SK-N-SH (cell line): ENCODE data around the gene TCAF1. TPM values are rescaled to one million over a fixed set of nuclear protein-coding genes. Genes with fewer than 3 reads are reported as not detected.

Experiments used
- CTCF ChIA-PET: fragments of 300-600, 350-600 bp; formaldehyde crosslinking; extraction: SDS; loops from one replicate; lab custom pipeline; 2021; lab: Yijun Ruan, JAX
- POLR2A ChIA-PET: fragments of 350-600 bp; sonication (Branson Sonifier 250); formaldehyde crosslinking; extraction: SDS; loops from one replicate; lab custom pipeline; 2020; ENCODE audit warnings: antibody characterized with exemption, inconsistent platforms; lab: Yijun Ruan, JAX
- DNase-seq: peaks from one replicate; pipeline ENCODE4 v3.0.0; 2012
- H2AFZ ChIP-seq: fragments of 200-600 bp; sonication (generic); 2 replicates; pipeline ENCODE4 v1.8.1; 2016; ENCODE audit warnings: antibody characterized with exemption, mild to moderate bottlenecking, low read depth
- H3F3A ChIP-seq: fragments of 200-600 bp; sonication (generic); replicated peaks from 2 replicates; pipeline ENCODE3; 2016; ENCODE audit warnings: antibody characterized with exemption, mild to moderate bottlenecking; ENCODE audit not compliant: insufficient read depth
- H3K27ac ChIP-seq, 2 experiments: fragments of 200-500 bp in 1 of 2; fragments of 200-600 bp in 1 of 2; sonication (Bioruptor generic) in 1 of 2; sonication (generic), shearing (Covaris generic) in 1 of 2; 2 replicates each; pipeline versions ENCODE4 v1.5.1 to v1.6.1; 2014 to 2016; ENCODE audit warnings: low read depth in 2 of 2, inconsistent platforms in 1 of 2, low read length in 1 of 2, mild to moderate bottlenecking in 1 of 2, mixed read lengths in 1 of 2
- H3K27me3 ChIP-seq: fragments of 200-600 bp; sonication (generic), shearing (Covaris generic); 2 replicates; pipeline ENCODE4 v1.6.1; 2016; ENCODE audit warnings: mixed run types; ENCODE audit not compliant: insufficient read depth
- H3K36me3 ChIP-seq, 2 experiments: fragments of 200-500 bp in 1 of 2; fragments of 200-600 bp in 1 of 2; sonication (Bioruptor generic) in 1 of 2; sonication (generic) in 1 of 2; replicated peaks in 1 of 2; 2 replicates each; pipeline versions ENCODE3 to v1.5.1; 2014 to 2016; ENCODE audit warnings: low read length in 1 of 2, mild to moderate bottlenecking in 1 of 2; ENCODE audit not compliant: insufficient read depth in 2 of 2, control insufficient read depth in 1 of 2
- H3K4me1 ChIP-seq, 2 experiments: fragments of 200-500 bp in 1 of 2; fragments of 200-600 bp in 1 of 2; sonication (Bioruptor generic) in 1 of 2; sonication (generic), shearing (Covaris generic) in 1 of 2; 2 replicates each; pipeline versions ENCODE4 v1.5.1 to v1.6.1; 2014 to 2016; ENCODE audit warnings: low read depth in 1 of 2, low read length in 1 of 2, mixed run types in 1 of 2; ENCODE audit not compliant: insufficient read depth in 2 of 2, control insufficient read depth in 1 of 2
- H3K4me2 ChIP-seq: fragments of 200-600 bp; sonication (generic), shearing (Covaris generic); 2 replicates; pipeline ENCODE4 v1.6.1; 2017; ENCODE audit warnings: mixed run types
- H3K4me3 ChIP-seq, 2 experiments: fragments of 200-500 bp in 1 of 2; fragments of 200-600 bp in 1 of 2; sonication (Bioruptor generic) in 1 of 2; sonication (generic), shearing (Covaris generic) in 1 of 2; 2 replicates each; pipeline versions ENCODE4 v1.5.1 to v1.8.1; 2014 to 2016; ENCODE audit warnings: low read depth in 2 of 2, inconsistent platforms in 1 of 2, low read length in 1 of 2, mild to moderate bottlenecking in 1 of 2, mixed read lengths in 1 of 2, moderate library complexity in 1 of 2
- H3K79me2 ChIP-seq: fragments of 200-600 bp; sonication (generic); 2 replicates; pipeline ENCODE4 v1.8.1; 2017; ENCODE audit warnings: mild to moderate bottlenecking; ENCODE audit not compliant: insufficient read depth
- H3K9ac ChIP-seq: fragments of 200-600 bp; sonication (generic); 2 replicates; pipeline ENCODE4 v1.6.1; 2017; ENCODE audit warnings: mixed run types
- H3K9me2 ChIP-seq: fragments of 200-600 bp; sonication (generic); 2 replicates; pipeline ENCODE4 v1.6.1; 2017; ENCODE audit warnings: mixed run types
- H3K9me3 ChIP-seq: fragments of 200-600 bp; sonication (generic); 2 replicates; pipeline ENCODE4 v1.6.1; 2017; ENCODE audit warnings: mixed run types, mild to moderate bottlenecking, moderate library complexity
- H4K20me1 ChIP-seq: fragments of 200-600 bp; sonication (generic); 2 replicates; pipeline ENCODE4 v1.6.1; 2017; ENCODE audit warnings: mild to moderate bottlenecking, mixed run types; ENCODE audit not compliant: insufficient read depth
- CTCF ChIP-seq: fragments of 200-600 bp; sonication (generic); IDR thresholded peaks from 2 replicates; pipeline ENCODE4 v1.6.1; 2017; ENCODE audit warnings: antibody characterized with exemption, mild to moderate bottlenecking, moderate library complexity
- EP300 ChIP-seq, 2 experiments: IDR thresholded peaks; 2 replicates each; pipeline versions ENCODE4 v1.4.0 to v1.6.1; 2012; ENCODE audit warnings: borderline replicate concordance in 1 of 2, low read depth in 1 of 2, low read length in 1 of 2
- EZH2phosphoT487 ChIP-seq: fragments of 200-600 bp; sonication (generic); IDR thresholded peaks from 2 replicates; pipeline ENCODE4 v1.6.1; 2017; ENCODE audit warnings: low read depth, mixed run types, mild to moderate bottlenecking, antibody characterized with exemption, moderate library complexity, borderline replicate concordance
- FOXM1 ChIP-seq: IDR thresholded peaks from 2 replicates; pipeline ENCODE4 v1.4.0; 2012; ENCODE audit warnings: low read depth, mild to moderate bottlenecking
- GABPA ChIP-seq: IDR thresholded peaks from 2 replicates; pipeline ENCODE4 v1.4.0; 2012; ENCODE audit warnings: low read depth, mild to moderate bottlenecking
- GATA2 ChIP-seq: sonication (generic); formaldehyde crosslinking; IDR thresholded peaks from 2 replicates; pipeline ENCODE4 v1.5.0; 2020; ENCODE audit warnings: mild to moderate bottlenecking, missing genetic modification reagents
- JUND ChIP-seq: IDR thresholded peaks from 2 replicates; pipeline ENCODE4 v1.4.0; 2012
- MEF2A ChIP-seq: IDR thresholded peaks from 2 replicates; pipeline ENCODE4 v1.4.0; 2012; ENCODE audit warnings: low read depth, borderline replicate concordance
- MXI1 ChIP-seq: IDR thresholded peaks from 2 replicates; pipeline ENCODE4 v1.6.1; 2012; ENCODE audit warnings: mild to moderate bottlenecking, low read depth, low read length, improper control_type of control experiment
- NFIC ChIP-seq: IDR thresholded peaks from 2 replicates; pipeline ENCODE4 v1.4.0; 2012; ENCODE audit warnings: borderline replicate concordance
- NRF1 ChIP-seq: IDR thresholded peaks from 2 replicates; pipeline ENCODE4 v1.6.1; 2012; ENCODE audit warnings: low read depth, mild to moderate bottlenecking, low read length
- PBX3 ChIP-seq: IDR thresholded peaks from 2 replicates; pipeline ENCODE4; 2012
- RCOR1 ChIP-seq: fragments of 150-350 bp; IDR thresholded peaks from 2 replicates; pipeline ENCODE4 v1.6.1; 2017; ENCODE audit warnings: antibody characterized with exemption, low read length
- SMC3 ChIP-seq: IDR thresholded peaks from 2 replicates; pipeline ENCODE4 v1.6.1; 2012; ENCODE audit warnings: low read depth, low read length, improper control_type of control experiment
- TEAD4 ChIP-seq: IDR thresholded peaks from 2 replicates; pipeline ENCODE4 v1.4.0; 2012; ENCODE audit warnings: mild to moderate bottlenecking, borderline replicate concordance; ENCODE audit not compliant: insufficient read depth
- USF2 ChIP-seq: fragments of 150-350 bp; IDR thresholded peaks from 2 replicates; pipeline ENCODE4 v1.6.1; 2017; ENCODE audit warnings: antibody characterized with exemption, low read length, low read depth, borderline replicate concordance
- ZBTB33 ChIP-seq: IDR thresholded peaks from 2 replicates; pipeline ENCODE4 v1.4.0; 2012; ENCODE audit warnings: low read depth, borderline replicate concordance
- WGBS: methylation state at CpG from one replicate; pipeline ENCODE4 v1.1.6; 2017; ENCODE audit warnings: low lambda C conversion rate; 5-methylcytosine and 5-hydroxymethylcytosine counted together
- polyA plus RNA-seq, 3 experiments: library from polyadenylated mRNA; depleted of rRNA; stranded (reverse); fragments of >200 nt; gene quantifications; 2 replicates each; pipeline ENCODE4 v1.2.3, GENCODE V29; 2012

TCAF1 gene
- polyA plus RNA-seq, 1 of the 3 experiments (the other 2 are of a cell fraction): 59.0 TPM

- Histone ChIP-seq H3K79me2 (peaks cover 70% of the 10 kb centered on the region), H3K27ac (no peak overlapping the region), H2AFZ (no peak overlapping the region), H3K4me3 (no peak overlapping the region), H3K27me3 (no peaks in the 10 kb centered on the region), H3K9ac (no peak overlapping the region), H3K4me2 (no peak overlapping the region), H3K9me3 (peaks cover 21% of the 10 kb centered on the region; the same call in 1 of the 2 replicates), H3K36me3 (peaks cover 30 to 42% of the 10 kb centered on the region in 2 experiments), H4K20me1 (no peaks in the 10 kb centered on the region), H3K9me2 (no peaks in the 10 kb centered on the region), H3F3A (peaks cover 14% of the 10 kb centered on the region), H3K4me1 (peaks cover 10 to 16% of the 10 kb centered on the region in 2 experiments; a peak in 3 of 4 replicates)
- no peak for DNase-seq
- ChIA-PET CTCF (interaction anchor here (0.7 to 9.6 kb wide), 2 partner anchors 8 to 14 kb away, joined by 3 to 66 read pairs; partner anchors contain the start of gene TCAF1), POLR2A (interaction anchor here (1.1 kb wide), 1 partner anchor 15 kb away, joined by 3 read pairs; the partner anchor contains the start of gene TCAF1)
- TF ChIP-seq MEF2A: no peak
- no peak for TF ChIP-seq SMC3
- no peak for TF ChIP-seq GABPA
- TF ChIP-seq FOXM1: no peak
- TF ChIP-seq NRF1: no peak
- no peak for TF ChIP-seq JUND
- TF ChIP-seq NFIC: no peak
- 97% methylated on average over 6 of the region's 6 CpGs for WGBS
Measured at GRCh38 chr7:143886826-143887477, 15.0 kb downstream of the TCAF1 start.

- H3K27me3 ChIP-seq: no peaks in the 10 kb centered on the region
- TF ChIP-seq MXI1 (no peak), FOXM1 (no peak), GATA2 (CRISPR knock-in tag) (no peak), RCOR1 (no peak), TEAD4 (no peak), EP300 (IDR thresholded peaks at IDR 0.05; ENCODE audit: borderline replicate concordance in 1 of 2, low read depth in 1 of 2, low read length in 1 of 2) (no peak), MEF2A (no peak), ZBTB33 (no peak), EZH2phosphoT487 (no peak), USF2 (no peak), CTCF (no peak), PBX3 (no peak)
- TF ChIP-seq, all 33 proteins: peak for 0
- no peak overlapping the region for H2AFZ ChIP-seq
- peak overlapping the region in 1 of 2 experiments; percentile 94; a peak in 1 of 4 replicates for H3K27ac ChIP-seq
- H3K4me2 ChIP-seq: no peak overlapping the region
- ChIA-PET POLR2A (no interaction called here), CTCF (interaction anchor here (9.6 kb wide), 1 partner anchor 15 kb away, joined by 66 read pairs; the partner anchor contains the start of gene TCAF1)
- H3K4me3 ChIP-seq: no peak overlapping the region
- no peaks in the 10 kb centered on the region for H3K9me2 ChIP-seq
- H3K79me2 ChIP-seq: peaks cover 72% of the 10 kb centered on the region
- peaks cover 16 to 24% of the 10 kb centered on the region in 2 experiments; a peak in 3 of 4 replicates for H3K4me1 ChIP-seq
- H4K20me1 ChIP-seq: peaks cover 4% of the 10 kb centered on the region; the same call in 1 of the 2 replicates
- no peak overlapping the region for H3K9ac ChIP-seq
- H3F3A ChIP-seq: peaks cover 17% of the 10 kb centered on the region
- 87% methylated on average over 3 of the region's 3 CpGs for WGBS
- DNase-seq: no peak
- H3K9me3 ChIP-seq: peaks cover 16% of the 10 kb centered on the region; the same call in 1 of the 2 replicates
- peaks cover 21 to 34% of the 10 kb centered on the region in 2 experiments for H3K36me3 ChIP-seq
Measured at GRCh38 chr7:143885951-143886350, 16.0 kb downstream of the TCAF1 start.
